Stimulated activated naive CD4-positive, alpha-beta T cell (primary cell): Measurements from ENCODE around the gene MEGF10.

Experiments
- DNase-seq, 6 experiments: peaks; one replicate each; lab custom pipeline; 2025; lab: John Stamatoyannopoulos, UW

The MEGF10 gene

DNA sequence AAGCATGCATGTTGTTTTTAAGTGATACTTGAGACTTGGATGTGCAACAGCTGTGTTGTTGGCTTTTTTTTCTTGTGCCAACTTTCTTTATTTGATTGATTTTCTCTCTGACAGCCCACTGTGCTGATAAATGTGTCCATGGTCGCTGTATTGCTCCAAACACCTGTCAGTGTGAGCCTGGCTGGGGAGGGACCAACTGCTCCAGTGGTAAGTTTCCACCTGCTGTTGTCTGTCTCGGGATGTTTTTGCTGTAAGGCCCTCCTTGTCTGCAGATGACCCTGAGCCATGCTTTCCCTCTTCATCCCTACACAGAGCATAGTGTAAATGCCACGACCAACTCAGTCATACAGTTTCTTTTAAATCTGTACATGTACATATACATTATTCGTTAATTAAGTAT lies 79.2 kb downstream of the MEGF10 start:
- no peak for DNase-seq

DNA sequence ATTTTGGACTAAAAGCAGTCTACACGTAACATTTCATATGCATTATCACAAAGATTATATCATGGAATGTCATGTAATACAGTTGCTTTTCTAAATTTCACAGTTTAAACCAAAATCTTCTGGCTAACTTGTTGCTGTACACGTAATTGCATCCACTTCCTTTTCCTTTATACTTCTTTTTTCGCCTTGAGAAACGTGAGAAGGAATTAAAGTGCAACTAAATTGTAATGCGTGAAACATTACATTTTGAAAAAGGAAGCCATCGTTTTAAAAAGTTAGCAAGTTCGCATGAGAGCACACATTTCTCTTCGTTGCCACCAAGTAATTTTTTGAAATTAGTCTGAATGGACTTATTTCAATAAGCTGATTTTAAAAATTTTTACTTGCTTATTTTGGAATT lies 80.0 kb downstream of the MEGF10 start:
- DNase-seq = no peak

DNA sequence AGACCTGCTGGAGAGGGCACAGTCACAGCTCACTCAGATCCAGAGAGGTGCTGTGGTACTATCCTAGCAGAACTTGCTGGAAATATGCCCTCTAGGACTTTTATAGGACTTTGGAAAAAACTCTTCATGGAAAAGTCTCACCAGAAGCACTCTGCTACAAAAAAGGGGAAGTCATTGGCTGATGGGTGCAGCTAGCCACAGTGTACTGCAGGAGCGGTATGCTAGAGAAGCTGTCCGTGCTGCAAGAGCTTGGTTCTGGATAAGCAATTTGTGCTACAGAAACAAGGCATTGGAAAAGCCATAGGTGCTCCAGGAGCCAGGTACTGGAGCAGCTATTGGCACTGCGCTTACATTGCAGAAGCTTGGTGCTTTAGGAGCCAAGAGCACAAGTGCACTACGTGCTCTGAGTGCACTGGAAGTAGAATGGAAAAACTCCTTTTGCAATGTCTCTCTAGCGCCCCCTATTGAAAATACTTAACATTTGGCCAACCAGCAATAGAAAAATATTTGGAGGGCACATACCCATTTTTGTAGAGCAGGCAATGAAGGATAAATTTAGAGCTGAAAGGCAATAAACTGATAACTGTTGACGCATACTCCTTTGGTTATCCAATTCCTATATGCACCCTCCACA lies 83.4 kb downstream of the MEGF10 start:
- DNase-seq = no peak

DNA sequence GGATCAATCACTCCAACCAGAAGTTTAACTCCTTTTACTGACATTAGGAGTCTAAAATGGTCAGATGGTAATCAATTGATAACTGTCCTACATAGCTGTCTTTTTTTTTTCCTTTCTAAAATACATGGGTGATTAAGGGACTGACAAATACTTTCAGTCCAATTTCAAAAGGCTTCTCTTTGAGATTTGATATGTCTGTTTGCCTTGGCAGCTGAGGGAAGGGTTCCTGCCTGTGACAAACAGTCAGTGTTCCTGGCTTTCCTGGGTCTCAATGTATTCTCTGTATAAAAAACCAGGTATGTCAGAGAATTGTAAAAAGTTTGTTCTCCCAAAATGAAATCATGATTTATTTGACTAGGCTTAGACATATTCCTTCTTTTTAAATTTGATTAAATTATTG lies 84.5 kb downstream of the MEGF10 start:
- no peak for DNase-seq

DNA sequence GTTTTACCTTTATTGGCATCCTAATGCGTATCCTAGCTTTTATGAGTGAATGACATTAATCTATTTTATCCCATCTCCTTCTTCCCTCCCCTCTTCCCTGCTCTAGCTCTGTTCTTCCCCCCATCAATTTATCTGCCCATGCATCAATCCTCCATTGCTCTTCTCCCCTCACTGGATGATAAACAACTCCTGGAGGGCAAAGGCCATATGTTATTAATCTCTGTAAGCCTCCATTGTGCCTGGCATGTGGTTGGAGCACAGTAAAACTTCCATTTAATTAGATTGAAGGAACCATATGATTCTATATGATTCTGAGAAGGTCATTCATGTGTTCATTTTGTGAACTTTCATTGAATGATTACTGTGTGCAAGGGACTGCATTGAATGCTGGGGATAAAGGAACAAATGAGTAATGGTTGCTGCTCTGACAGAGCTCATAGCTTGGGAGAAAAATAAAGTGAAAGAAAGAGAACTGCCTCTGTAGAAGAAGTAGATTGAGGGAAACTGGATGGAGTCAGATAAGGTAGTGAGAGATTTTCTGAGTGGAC lies 85.0 kb downstream of the MEGF10 start:
- no peak for DNase-seq

DNA sequence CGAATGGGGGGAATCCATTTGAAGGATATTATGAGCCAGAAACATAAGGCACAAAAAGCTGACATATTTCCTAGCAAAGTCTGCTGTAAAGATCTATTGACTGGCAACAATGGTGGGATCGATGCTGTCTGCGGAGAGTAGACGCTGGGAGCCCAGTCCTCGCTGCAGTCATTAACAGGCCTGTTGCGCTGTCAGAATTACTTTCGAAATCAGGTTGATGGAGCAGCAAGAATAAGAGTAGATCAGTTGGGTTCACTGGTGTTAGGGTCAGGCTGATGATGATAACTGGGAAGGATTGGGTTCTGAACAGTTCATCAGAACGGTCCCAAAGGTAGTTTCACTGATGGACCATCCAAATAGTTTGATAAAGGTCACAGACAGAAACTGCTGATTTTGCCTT lies 87.1 kb downstream of the MEGF10 start:
- DNase-seq = no peak

DNA sequence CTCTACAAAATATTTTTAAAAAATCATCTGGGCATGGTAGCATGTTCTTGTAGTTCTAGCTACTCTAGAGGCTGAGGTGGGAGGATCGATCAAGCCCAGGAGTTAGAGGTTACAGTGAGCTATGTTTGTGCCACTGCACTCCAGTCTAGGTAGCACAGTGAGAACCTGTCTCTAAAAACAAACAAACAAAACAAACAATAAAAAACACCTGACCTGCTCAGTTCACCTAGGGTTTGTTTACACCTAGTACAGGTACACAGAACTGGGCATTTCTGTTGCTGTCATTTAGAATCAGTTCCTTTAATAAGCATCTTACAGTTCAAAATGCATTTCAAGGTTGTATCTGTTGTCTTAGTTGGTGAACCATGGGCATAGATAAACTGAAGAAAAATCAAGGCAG lies 95.3 kb downstream of the MEGF10 start:
- no peak for DNase-seq

DNA sequence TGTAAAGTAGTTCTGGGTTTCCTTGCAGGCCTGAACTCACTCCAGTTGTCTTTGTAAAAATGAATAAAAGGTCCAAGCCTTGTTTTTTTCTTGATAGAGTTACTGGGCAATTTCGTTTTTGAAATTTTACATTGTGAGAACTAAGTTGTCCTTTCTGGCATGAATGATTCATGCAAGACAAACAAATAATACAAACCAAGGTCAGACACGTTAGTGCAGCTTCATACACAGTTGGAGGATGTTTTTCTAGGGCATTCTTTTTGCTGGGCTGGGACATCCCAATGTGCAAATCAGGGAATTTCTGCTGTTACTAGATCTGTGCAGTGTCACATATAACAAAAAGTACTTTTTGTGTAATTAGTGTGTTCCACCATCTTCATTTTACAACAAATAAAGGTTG lies 96.0 kb downstream of the MEGF10 start:
- DNase-seq = no peak

DNA sequence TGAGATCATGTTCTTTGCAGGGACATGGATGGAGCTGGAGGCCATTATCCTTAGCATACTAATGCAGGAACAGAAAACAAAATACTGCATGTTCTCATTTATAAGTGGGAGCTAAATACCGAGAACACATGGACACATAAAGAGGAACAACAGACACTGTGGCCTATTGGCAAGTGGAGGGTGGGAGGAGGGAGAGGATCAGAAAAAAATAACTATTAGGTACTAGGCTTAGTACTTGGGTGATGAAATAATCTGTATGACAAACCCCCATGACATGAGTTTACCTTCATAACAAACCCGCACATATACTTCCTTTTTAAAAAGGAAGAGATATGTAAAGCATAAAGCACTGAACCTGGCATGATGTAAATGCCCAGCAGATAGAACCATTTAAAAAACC lies 99.0 kb downstream of the MEGF10 start:
- no peak for DNase-seq

DNA sequence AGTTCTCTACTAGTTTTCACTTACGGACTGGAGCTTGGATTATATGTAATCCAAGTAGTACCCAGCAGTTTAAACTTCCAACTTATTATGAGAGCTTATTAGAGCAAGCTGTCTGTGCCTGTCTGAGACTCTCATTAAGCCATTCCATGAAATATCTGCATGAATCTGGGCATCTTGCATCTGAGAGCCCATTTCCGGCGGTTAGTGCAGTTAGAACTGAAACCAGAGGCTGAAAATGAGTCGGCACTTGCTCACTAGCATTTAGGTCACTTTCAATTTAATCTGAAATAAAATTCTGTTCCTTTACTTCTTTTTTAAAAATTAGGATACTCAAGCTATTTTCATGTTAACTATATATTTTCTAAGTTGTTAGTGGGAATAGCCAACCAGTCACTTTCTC lies 102.2 kb downstream of the MEGF10 start:
- no peak for DNase-seq

DNA sequence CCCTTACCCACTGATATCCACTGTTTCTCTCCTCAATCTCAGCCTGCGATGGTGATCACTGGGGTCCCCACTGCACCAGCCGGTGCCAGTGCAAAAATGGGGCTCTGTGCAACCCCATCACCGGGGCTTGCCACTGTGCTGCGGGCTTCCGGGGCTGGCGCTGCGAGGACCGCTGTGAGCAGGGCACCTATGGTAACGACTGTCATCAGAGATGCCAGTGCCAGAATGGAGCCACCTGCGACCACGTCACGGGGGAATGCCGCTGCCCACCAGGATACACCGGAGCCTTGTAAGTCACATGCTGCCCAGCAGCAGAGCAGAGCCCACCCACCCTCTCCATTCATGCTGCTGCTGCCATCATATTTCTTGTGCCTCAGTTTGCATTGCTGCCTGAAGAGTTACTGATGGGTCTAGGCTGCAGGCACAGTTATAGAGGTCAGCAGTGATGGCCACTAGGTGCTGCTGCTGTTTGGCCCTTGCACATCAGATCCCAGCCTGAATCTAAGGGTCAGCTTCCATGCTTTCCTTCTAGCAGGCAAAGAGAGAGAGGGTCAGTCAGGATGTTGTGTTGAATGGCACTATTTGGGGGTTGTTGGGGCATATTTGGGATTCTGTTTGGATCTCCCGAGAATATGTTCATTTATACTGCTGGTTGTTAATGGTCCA lies 106.0 kb downstream of the MEGF10 start:
- no peak for DNase-seq

DNA sequence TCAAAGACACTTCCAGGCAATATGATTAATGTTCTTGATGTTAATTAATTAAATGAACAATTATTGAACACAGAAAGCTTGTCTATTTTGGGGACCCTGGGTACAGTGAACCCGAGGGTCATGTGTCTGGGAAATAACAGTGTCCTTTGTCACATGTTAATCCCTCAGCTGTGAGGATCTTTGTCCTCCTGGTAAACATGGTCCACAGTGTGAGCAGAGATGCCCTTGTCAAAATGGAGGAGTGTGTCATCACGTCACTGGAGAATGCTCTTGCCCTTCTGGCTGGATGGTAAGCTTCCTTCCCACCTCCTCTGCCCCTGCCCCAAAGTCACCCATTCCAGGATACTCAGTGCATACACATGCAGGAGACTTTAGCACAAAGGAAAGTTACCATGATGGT lies 107.9 kb downstream of the MEGF10 start:
- no peak for DNase-seq

DNA sequence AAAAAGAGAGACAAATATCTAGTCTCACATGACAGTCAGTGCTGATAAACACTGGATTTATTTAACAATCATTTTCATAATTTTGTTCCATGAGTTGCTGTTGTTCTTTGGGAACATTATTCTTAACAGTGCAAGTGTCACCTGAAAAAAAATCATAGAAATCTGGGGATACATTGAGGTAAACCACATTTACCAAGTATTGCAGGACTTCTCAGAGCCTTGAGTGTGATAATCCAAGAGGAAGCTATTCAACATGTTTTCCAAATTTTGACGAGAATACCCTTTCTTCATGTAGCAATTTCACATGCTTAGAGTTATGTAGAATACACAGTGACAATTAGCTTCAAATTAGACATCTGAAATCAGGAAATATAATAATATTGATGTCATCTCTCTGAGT lies 108.5 kb downstream of the MEGF10 start:
- no peak for DNase-seq

DNA sequence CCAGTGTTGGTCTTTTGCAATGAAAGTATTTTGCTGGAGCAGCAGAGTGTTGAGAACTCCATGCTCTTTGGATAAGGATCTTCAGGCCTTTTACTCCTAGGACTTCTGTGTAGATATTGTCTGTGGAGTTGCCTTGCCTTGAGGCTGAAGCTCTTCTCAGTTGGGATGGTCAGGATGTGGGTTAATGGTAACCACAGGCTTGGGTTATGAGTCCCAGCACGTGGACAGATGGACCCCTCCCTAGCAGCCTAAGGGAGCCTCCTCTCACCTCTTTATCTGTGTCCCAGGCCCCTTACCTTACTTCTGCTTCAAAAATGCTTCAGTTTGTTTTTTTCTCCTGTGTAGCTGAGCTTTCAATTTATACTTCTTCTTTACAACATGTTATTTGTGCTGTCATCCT lies 109.9 kb downstream of the MEGF10 start:
- no peak for DNase-seq

DNA sequence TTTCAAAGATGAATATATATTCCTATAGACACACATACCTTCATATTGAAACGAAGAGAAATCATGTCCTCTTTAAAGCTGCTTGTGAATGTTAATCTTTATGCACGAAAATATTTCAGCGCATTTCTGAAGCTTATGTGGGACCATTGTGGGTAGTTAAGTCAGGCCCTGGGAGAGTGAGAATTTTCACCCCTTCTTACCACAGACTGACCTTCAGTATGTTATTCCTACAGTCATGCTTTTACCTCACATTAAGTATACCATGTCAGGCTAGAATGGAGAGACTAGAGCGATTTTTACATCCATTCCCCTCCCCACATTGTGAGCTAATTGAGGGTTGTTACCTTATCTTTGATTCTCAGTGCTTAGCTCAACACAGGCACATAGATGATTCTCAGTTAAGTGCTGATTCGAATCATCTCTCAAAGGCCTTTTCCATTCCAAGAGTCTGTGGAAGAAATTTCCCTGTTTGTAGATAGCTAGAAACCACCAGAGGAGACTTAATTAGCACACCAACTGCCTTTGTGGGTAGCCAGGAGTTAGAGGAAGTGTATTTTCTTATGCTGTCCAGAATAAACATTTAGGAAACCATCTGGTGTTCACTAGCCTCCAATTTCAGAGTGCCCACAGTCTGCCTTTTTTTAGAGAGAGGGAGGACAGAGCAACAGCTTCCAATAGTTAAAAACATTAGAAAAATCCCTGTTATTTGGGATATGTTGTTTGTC lies 110.5 kb downstream of the MEGF10 start:
- no peak for DNase-seq

DNA sequence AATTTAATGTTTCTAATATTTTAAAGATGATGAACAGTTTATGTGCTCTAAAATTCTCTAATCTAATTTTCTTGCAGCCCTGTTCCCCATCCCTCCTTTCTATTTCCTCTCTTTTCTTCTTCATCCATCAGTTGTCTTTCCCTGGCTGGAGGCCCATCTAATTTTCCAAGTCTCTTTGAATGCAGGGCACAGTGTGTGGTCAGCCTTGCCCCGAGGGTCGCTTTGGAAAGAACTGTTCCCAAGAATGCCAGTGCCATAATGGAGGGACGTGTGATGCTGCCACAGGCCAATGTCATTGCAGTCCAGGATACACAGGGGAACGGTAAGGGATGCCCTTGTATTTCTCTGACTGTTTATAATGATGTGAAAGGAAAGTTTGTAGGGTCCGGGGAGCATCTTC lies 111.8 kb downstream of the MEGF10 start:
- DNase-seq = no peak

DNA sequence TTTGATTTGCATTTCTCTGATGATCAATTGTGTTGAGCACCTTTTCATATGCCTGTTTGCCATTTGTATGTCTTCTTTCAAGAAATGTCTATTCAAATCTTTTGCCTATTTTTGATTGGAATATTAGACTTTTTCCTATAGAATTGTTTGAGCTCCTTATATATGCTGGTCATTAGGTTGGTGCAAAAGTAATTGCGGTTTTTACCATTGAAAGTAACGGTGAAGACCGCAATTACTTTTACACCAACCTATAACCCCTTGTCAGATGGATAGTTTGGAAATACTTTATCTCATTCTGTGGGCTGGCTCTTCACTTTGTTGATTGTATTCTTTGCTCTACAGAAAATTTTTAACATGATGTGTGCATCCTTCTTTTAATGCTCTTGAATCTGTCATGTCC lies 113.6 kb downstream of the MEGF10 start:
- no peak for DNase-seq

DNA sequence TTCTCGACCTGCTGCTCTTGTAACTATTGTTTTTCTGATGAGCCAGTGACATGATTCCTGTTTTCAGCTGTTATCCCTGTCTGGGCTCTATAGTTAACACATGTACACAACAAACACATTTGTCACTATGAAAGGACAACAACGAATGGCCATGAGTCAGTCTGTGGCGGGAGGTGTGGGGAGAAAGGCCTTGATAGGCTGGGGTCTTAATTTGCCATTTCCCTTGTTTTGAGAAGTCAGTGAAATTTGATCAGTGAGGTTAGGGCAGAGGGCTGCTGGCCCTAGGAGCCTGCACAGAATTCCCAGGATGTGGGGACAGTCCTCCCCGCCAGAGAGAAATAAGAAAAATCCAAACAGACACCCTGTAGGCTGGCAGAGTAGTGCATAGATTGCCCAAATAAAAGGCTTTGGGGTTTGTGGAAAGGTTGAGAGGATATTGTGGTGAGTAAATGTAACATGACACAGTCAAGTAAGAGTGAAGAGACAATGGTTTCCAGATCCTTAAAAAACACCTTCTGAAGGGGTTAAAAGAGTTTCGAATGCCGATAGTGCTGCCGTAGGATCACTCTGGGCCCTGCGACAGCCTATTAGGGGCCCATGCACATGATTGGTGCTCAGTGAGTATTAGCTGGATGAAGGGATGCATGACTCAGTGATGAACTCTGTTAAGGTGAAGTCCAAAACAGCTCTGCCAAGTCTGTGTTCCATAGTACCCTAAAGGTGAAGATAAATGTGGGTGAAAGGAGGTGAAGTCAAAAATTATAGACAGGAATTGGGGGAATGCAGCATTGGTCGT lies 115.9 kb downstream of the MEGF10 start:
- no peak for DNase-seq

DNA sequence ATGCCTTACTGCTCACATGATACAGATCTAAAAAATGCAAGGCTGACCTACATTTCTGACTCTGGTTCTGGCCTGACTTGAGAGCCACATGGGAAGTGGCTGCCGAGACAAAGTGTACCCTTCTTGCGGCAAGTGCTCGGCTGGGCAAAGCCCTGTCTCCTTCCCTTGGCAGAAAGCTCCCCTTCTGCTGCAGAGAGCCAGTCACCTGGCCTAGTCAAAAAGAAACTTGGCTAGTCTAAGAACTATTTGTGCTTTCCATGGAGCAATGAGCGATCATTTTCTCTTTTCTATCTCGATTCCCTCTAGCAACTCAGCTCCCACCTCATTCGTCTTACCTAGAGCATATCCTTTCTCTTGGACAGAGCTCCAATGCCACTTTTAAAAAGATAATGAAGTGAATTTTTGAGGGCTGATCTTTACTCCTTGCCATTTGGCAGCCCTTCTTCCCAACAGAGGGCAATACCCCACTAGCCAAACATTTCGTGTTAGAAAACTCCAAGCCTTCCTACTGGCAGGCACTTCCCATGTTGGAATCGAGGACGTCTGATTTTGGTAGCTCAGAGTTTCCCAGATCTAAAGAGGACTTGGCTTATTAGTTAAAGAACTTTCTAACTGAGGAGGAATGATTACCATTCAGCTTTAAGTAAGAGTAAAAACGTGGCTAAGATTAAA lies 118.8 kb downstream of the MEGF10 start:
- no peak for DNase-seq

DNA sequence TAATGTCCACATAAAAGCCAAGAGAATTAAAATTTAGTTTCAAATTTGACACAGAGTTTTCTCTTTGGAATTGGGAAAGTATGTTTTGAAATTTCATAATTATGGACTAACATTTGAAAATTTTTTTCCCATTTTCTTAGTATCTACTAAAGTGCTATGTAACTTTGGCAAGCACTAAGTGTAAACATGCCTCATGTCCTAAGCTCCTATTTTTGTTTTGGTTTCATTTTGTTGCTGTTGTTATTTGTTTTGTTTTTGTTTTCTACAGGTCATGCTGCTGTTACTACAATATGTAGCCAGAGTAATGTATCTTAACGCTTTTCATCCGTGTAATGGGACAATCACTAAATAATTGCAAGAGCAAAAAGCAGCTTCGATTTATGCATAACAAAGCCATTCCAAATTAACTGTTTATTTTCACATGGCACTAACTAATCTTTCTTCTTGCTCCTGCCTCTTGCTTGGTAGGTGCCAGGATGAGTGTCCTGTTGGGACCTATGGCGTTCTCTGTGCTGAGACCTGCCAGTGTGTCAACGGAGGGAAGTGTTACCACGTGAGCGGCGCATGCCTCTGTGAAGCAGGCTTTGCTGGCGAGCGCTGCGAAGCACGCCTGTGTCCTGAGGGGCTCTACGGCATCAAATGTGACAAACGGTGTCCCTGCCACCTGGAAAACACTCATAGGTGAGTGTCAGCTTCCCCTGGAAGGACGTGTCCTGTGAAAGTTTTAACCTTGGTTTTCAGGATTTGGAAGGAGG lies 119.5 kb downstream of the MEGF10 start:
- DNase-seq = no peak

DNA sequence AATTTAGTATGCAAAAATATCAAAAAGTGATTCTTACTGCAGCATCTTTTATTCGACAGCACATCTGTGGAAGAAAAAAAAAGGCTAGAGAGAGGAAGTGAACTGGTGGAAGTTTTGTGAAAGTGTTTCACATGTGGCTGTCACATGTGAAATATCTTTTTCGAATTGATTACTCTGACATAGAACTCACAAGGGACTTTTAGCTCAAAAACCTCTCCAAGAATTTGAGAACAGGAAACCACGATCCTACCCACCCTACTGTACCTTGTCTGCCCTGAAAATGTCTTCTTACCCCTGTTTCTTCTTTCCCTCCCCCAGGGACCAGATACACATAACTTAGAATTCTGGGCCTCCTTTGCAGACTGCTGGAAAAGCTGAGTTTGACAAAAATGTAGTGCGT lies 120.4 kb downstream of the MEGF10 start:
- no peak for DNase-seq
